Measurements from ENCODE around the gene RB1.
A peak's percentile ranks its signal among the peaks of the same experiment; 100 is the strongest.

Gene RB1

GRCh38 chr13:48457578-48458242, 154.2 kb downstream of the RB1 start:
- DNase-seq = no peak

GRCh38 chr13:48475230-48475629, 171.7 kb downstream of the RB1 start:
- DNase-seq = no peak

GRCh38 chr13:48476215-48476614, 172.7 kb downstream of the RB1 start:
- DNase-seq = no peak

GRCh38 chr13:48476686-48477085, 173.1 kb downstream of the RB1 start:
- DNase-seq = no peak

GRCh38 chr13:48477191-48477855, 173.8 kb downstream of the RB1 start:
- DNase-seq = no peak

GRCh38 chr13:48478391-48478790, 174.8 kb downstream of the RB1 start:
- no peak for DNase-seq

- DNase-seq = no peak
Observed at GRCh38 chr13:48483575-48483974, 180.0 kb downstream of the RB1 start.

GRCh38 chr13:48485432-48485831, 181.9 kb downstream of the RB1 start:
- no peak for DNase-seq

GRCh38 chr13:48486362-48486761, 182.8 kb downstream of the RB1 start:
- DNase-seq = no peak

- DNase-seq = no peak
Observed at GRCh38 chr13:48486836-48487235, 183.3 kb downstream of the RB1 start.

GRCh38 chr13:48487968-48488367, 184.4 kb downstream of the RB1 start:
- DNase-seq = no peak

- DNase-seq = no peak
Observed at GRCh38 chr13:48488995-48489394, 185.4 kb downstream of the RB1 start.

- DNase-seq = no peak
Observed at GRCh38 chr13:48489666-48490065, 186.1 kb downstream of the RB1 start.

- no peak for DNase-seq
Observed at GRCh38 chr13:48490241-48490640, 186.7 kb downstream of the RB1 start.

- DNase-seq = no peak
Observed at GRCh38 chr13:48491423-48492095, 188.0 kb downstream of the RB1 start.

- DNase-seq = no peak
Observed at GRCh38 chr13:48492096-48492440, 188.5 kb downstream of the RB1 start.

- peak; percentile 44 for DNase-seq
Observed at GRCh38 chr13:48492470-48493065, 189.0 kb downstream of the RB1 start.

GRCh38 chr13:48493066-48493765, 189.7 kb downstream of the RB1 start:
- no peak for DNase-seq

GRCh38 chr13:48493851-48494250, 190.3 kb downstream of the RB1 start:
- DNase-seq = no peak

GRCh38 chr13:48494874-48495273, 191.3 kb downstream of the RB1 start:
- DNase-seq = no peak

GRCh38 chr13:48496271-48497161, 193.0 kb downstream of the RB1 start:
- no peak for DNase-seq

- no peak for DNase-seq
Observed at GRCh38 chr13:48497669-48498068, 194.1 kb downstream of the RB1 start.

All from activated T-cell treated with anti-CD3 and anti-CD28 coated beads for 4 hours (primary cell).